GM19025 (cell line): ENCODE measurements around the gene SPNS3.

Source experiments
- ATAC-seq: cut with Tn5 transposase; IDR thresholded peaks from one replicate; pipeline ENCODE4 v1.9.1; 2021; ENCODE audit warnings: mild to moderate bottlenecking, low read depth, moderate library complexity; ENCODE audit not compliant: unreplicated experiment

Gene SPNS3

DNA sequence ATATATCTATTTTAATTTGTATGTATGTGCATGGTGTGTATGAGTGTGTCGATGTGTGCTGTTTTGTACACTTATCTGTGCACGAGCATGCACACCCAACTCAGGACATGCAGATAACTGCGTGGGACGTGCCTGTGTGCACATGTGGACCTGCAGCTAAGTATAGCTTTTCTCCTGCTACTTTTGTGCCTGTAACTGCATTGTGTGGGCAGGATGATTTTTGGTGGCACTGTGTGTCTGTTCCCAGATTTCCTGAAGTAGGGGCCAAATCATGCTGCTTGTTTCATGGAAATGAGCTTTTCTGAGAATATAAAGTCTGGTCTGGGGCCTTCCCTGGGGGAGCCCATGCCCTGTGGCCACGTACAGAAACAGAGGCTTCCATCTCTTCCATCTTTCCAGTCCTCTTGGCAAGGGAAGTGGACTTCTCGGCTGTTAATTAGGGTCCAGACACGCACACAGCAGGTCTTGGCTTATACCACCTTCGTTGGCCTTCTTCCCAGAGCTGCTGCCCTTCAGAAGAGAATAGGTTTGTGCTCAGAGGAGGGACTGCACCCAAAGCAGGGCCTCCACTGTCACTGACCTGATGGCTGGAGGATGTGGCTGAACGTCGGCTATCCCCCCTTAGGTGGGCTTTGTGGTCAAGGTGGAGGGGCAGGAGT lies 30.2 kb downstream of the SPNS3 start:
- no peak for ATAC-seq

DNA sequence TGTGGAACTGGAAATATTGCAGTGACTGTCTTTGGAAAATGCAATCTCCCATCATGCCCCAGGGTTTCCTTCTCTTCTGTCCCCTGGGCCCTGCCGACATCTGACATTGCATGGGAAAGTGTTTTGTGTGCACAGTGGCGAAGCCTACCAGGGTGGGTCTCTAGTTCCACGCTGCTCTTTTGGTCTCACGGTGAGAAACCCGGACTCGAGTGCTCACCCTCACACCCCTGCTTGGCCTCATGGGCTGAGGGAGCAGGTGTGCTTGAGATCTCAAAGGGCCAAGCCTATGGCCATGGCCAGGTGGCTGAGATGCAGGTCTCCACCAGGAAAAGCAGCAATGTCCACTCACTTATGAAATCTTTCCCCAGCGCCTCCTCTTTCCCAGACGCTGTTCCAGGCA lies 32.0 kb downstream of the SPNS3 start:
- ATAC-seq = no peak

DNA sequence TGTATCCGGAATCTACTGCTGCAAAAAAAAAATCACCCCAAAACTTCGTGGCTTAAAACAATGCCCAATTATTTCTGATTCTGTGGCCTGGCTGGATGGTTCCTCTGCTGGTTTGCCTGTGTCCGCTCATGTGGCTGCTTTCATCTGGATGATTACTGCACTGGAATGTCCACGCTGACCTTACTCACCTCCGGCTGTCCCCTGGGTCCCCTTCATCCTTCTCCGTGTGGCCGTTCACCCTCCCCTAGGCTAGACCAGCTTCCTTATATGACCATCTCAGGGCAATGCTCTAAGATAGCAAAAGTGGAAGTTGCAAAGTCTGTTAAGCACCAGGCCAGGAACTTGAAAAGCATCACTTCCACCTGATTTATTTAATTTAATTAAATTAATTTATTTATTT lies 33.5 kb downstream of the SPNS3 start:
- ATAC-seq = no peak

DNA sequence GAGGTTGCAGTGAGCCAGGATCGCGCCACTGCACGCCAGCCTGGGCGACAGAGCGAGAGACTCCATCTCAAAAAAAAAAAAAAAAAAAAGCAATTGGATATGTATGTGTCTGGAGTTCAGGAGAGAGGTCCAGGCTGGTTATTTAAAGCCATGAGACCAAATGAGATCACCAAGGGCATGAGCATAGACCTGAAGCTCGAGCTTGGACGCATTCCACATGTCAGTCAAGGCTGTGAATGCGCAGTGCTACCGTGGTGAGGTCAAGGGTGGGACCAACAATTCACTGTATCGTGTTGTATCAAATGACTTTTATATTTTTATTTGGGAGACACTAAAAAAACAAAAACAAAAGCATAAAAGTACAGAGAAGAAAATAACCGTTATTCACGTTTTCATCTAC lies 35.8 kb downstream of the SPNS3 start:
- no peak for ATAC-seq

DNA sequence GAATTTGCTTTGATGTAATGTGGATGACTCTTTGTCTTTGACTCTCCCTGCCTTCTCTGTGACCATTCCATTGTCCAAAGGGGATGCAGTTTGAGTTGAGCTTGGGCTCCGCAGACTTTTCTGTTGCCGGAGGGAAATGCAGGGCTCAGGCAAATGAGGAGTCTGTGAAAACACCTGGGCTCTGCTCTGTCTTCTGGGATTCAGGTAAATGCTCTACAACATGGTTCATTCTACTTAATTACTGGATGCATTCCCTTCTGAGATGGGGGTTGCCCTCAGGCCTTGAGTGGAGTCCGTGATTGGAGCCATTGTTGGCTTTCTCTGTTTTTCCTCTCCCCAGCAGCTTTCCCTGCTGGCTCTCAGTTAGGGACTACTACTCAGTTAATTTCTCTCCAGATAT lies 38.5 kb downstream of the SPNS3 start:
- no peak for ATAC-seq

DNA sequence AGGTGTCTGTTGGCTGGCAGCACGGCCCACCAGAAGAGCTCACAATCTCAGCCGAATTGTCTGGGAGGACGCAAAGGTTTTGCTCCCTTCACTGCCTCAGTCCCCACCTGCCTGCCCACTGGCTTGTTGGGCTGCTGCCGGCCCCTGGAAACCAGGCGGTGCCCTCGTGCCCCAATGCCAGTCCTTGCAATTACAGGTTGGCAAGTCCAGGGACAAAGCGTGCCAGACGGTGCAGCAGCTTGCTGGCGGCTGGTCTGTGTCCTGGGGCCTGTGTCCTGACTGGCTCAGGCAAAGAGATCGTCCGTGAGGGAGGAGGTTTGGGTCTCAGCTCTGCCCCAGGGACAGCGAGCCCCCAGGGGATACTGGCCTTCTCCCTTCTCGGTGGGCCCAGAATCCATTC lies 40.4 kb downstream of the SPNS3 start:
- ATAC-seq = no peak

DNA sequence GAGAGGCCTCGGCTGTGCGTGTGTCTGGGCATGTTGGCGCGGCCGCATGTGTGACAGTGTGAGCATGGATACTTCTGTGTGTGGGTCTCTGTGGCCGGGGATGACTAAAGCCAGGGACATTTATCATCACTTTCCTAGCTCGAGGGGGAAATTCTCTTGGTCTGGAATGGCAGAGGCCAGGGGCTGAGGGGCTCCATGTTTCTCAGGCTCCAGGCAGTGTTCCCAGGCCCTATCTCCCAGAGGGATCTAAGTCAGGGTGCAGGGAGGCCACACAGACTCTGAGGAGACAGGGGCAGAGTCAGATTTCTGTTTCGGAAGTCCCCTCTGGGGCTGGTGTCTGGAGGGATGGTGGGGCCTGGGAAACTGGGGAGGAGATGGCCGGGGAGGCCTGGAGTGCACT lies 41.3 kb downstream of the SPNS3 start:
- no peak for ATAC-seq

DNA sequence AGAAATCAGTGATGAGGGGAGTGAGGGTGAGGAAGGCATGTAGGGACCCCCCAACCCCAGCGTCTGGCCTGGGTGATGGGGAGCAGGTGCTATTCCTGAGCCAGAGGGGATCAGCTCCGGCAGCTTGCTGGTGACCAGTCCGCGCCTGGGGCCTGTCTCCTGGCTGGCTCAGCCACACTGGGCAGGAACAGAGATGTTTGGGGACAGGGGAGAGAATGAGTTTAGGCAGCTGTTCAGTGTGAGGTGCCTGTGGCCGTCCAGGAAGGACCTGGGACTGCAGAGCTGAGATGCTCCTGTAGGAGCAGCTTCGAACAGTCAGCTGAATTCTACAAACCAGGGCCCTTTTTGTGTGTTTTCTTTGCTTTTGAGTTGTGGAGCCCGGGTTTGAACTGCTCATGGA lies 41.7 kb downstream of the SPNS3 start:
- no peak for ATAC-seq

DNA sequence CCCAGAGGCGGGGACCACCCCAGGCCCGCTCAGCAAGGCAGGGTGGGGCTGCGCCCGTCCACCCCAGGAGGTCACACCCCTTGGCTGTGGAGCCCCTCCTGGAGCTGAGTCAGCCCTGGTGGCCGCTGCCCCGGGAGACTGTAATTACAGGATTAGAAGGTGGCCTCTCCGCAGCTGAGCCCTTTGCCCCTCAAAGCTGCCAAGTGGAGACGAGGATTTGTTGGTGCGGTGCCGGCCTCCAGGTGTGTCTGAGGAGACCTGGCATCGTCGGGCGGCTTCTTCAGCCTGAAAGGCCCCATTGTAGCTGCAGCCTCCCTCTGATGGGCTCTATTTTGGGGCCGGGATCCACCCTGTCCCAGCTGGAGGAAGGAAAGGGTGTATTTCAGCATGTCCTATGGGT lies 42.3 kb downstream of the SPNS3 start:
- ATAC-seq = no peak

DNA sequence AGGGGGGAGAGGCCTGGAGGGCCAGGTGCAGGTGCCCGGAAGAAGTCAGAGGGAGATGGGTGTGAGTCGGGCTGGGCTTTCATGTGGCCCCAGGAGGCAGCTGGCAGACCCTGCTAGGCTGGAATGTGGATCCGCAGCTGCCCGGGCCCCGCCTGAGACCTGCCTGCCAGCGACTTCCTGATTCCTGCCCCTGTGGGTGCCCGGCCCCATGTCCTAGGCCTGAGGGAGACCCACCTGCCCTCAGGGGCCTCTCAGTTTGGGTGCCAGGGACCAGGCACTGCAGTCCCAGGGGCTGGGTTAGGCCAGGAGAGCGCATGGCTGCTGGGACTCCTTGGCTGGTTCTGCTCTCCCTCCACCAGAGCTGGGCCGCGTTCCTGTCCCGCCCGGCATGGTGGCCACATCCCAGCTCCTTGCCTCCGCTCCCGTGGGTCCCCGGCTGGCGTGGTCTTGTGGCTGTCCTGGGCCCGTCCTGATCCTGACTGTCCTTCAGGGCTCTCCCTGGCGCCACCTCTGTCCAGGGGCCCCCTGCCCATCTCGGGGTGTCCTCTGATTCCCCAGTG lies 42.9 kb downstream of the SPNS3 start:
- ATAC-seq = no peak

DNA sequence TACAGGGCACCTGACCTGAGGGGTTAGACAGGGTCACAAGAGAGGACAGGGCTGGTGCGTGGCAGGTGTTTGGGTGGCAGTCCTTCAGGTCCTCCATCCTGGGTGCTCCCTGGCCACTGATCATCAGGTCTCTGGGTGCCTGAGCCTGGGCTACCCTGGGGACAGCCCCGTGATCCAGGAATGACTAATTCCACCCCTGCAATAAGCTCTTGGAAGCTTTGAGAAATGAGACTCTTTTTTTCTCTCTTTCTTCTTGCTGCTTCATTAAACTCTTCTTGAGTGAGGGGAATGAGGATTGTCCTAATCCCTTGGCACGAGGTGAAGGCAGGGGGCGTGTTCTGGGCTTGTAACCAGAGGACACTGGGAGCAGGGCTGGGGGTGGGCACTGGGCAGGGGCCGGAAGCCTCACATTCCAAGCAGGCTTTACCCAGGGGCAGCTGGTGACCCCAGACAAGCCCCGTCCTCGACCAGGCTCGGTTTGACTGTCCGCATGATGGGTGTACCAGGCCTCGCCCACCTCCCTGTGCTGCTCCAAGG lies 43.6 kb downstream of the SPNS3 start:
- no peak for ATAC-seq

DNA sequence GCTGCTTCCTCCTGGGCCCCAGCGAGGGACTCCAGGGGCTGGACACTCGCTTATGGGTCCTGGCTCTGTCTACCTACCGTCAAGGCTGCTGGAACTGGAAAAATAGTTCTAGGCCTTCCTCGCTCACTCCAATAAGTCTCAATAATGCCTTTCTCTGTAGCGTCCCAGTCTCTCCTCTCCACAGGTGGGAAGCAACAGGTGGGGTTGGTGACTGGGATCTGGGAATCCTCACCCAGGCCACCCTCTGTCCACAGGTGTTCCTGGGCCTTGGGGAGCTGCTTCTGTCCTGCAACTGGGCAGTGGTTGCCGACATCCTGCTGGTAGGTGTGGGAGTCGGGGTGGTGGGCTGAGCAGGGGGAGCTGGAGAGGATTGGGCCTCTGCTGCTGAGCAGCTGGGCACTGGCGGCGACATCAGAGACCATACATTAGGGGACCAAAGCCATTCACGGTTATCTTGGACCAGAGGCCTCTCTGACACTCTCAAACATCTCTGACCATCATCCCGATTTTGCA lies 44.6 kb downstream of the SPNS3 start:
- ATAC-seq = no peak

DNA sequence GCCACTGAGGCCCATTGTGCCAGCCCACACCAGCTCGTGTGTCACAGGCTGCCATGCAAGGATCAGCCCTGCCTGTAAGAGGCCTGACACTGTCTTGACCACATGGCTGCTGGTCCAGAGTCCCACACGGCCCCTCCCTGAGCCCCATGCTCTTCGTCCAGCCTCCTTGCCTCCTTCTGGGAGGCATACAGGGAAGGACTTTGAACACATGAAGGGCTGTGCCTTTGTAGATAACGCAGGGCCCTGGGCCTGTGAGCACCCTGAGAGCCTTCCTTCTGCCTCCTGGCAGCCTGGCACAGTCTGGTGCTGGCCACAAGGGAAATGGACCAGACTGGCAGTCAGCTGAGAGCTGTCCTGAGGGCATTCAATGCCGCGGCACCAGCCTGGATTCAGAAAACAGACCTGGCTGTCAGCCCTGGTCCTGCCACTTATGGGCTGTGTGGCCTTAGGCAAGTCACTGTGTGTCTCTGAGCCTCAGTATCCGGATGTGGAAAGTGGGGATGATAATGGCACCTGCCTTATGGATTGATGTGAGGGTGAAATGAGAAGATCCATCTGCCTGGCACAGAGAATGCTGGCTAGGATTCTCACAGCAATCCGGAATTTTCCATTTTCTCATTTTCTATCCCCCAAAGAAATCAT lies 45.7 kb downstream of the SPNS3 start:
- ATAC-seq = no peak

DNA sequence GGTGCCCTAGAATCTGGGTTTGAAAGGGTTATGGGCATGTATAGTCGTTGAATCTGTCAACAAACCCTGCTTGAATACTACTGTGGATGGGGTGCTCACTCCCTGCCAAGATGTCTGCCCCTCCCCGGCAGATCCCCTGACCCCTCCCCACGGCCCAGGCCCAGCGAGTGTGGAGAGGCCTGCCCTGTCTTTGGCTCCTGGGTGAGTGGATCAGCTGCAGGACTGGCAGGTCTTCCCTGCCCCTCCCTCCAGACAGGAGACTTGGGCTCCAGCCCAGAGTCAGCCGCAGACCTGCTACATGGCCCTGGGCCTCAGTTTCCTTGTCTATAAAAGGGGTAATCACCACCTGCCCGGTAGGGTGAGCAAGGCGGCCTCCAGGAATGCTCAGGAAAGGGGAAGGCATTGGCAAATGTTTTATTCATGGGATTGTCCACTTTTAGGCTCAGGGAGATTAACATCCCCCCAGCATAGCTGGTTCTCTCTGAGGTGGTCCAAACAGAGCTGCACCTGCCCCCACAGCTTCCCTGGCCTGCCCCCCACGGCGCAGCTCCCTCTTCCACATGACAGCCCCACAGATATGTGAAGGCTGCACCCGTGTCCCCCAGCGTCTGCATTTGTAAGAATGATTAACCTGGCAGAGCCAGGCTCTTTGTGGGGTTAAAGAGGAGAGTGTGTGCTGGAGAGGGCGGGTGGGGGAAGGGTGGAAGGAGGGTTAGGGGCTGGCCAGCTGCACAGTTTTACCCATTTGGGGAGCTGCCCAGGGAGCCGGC lies 46.4 kb downstream of the SPNS3 start:
- no peak for ATAC-seq

DNA sequence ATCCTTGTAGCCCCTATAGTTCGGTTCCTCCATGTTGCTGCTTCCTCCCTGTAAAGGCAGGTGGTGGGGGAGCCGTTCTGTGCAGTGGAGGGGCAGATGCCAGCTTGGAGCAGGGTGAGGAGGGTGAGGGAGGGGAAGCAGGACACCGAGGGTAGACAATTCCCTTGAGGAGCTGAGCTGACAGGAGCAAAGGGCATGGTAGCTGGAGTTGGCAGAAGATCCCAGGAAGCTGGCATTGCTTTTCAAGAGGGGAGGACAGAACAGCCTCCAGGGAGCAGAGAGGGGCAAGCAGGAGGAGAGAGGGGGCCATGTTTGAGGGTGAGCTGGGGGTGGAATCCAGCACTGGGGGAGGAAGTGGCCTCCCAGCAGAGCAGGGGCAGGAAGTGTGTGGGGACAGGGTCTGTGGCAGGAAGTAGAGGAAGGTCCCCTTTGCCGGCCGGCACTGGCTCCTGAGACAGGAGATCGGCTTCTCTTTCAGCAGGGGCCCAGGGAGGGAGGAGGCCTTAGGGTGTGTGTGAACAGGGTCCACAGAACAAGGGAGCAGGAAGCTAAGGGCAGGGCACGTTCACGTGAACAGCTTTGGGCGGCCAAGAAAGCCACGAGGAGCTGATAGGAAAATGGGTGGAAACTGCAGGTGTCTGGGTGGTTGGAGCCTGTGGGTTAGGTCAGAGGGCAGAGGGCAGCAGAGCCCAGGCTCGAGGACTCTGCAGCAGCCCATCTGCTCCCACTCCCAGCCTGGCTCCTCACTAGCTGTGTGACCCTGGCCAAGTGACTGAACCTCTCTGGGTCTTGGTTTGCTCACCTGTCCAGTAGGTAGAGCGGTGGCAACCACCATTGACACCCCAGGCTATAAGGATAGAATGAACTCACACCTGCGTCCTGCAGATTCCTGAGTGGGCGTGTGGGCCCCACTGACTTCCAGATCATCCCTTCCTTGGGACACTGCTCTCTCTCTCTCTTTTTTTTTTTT lies 47.5 kb downstream of the SPNS3 start:
- ATAC-seq = no peak

DNA sequence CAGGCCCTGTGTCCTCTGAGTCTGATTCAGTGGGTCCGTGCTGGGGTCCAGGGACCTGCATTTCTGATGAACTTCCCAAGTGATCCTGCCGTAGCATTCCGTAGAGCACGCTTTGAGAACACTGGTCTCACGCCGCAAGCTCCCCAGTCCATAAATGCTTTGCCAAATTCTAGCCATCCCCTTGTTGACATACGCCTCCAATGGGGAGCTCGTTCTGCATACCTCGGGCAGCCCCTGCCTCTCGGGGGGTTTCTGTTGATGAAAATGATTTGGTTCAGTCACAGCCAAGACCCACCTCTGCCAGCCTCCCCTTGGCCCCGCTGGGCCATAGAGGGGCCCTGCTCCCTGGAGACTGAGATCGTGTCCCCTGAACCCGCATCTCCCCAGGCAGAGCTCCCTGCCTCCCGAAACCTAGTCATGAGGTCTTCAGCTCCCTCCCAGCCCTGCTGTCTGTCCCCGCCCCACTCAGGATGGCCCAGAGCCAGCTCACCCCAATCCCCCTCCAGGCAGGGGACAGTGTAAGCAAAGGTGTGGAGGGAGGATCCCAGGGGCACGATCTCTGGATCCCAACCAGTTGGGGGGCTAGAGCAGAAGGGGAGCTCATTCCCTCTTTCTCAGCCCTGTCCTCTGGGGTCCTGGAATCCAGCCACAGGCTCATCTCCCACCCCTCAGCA lies 48.7 kb downstream of the SPNS3 start:
- no peak for ATAC-seq

DNA sequence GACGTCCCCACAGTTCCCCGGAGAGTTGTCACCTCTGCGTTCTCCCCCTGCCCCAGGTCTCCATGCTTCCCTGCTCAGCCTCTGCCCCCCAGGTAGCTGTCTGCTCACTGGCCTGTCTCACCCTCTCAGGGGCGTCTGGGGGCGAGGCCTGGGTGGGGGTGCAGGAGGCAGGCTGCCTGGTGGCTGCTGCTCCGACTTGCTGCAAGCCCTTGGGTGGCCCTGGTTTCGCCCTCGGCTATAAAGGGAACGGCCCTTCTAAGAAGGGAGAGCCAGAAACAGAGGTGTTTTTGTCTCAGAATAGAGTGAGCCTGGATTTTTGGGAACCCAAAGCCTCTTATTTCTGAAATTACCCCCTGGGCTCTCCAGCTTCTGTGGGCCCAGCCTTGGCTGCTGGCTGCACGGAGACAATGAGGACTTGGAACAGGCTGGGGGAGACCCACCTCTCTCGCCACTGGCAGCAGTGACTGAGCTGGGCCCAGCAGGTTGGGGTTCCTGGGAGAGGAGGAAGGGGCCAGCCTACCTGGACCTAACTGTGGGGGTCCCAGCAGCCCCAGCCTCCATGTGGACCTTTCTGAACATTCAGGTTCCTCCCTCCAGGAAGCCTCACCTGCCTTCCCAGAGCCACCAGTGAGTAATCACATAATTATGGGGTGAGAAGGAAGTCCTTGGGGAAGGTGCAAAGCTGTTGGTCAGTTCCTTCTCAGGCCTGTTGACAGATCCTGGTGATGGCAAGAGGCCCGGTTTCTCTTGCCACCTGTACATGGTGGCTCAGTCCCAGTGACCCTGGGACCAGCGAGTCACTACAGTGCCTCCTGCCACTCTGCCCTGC lies 49.5 kb downstream of the SPNS3 start:
- ATAC-seq = no peak
